GM12891 (cell line): Measurements from ENCODE around the gene BNC2.

Experiments
- POLR2A ChIP-seq: IDR thresholded peaks from 2 replicates; pipeline ENCODE4 v1.6.1; 2011; ENCODE audit warnings: low read depth, low read length, control low read depth
- POLR2AphosphoS5 ChIP-seq: IDR thresholded peaks from 2 replicates; pipeline ENCODE4 v1.6.1; 2011; ENCODE audit warnings: low read depth, low read length, control low read depth
- SPI1 ChIP-seq: IDR thresholded peaks from 2 replicates; pipeline ENCODE4 v1.6.1; 2011; ENCODE audit warnings: low read depth, low read length, control low read depth
- TAF1 ChIP-seq: IDR thresholded peaks from 2 replicates; pipeline ENCODE4 v1.6.1; 2011; ENCODE audit warnings: low read depth, low read length, control low read depth

DNA sequence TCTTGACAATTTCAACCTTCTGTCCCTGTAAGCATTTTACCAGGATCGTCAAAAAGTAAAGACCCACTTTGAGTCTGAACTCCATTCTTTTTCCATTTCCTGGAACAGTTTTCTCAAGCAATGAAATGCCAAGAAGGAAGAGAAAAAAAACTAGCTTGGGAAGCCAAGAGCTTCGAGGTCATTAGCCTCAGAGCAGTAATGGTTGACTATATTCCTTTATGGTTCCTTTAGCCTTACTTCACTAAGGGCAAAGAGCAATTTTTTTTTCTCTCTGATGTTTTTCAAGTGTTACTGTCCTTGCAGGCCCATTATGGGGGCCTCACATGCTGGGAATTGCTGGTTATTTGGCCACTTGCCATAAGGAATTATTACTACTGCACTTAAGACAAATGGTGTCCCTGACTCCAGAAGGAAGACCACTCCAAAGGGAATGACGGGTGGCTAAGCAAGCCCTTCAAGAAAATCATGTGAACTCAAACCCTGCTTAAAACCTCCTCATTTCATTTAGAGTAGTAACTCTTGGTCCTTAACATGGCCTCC is 37.1 kb downstream of the BNC2 start:
- TF ChIP-seq POLR2A (no peak), TAF1 (no peak), POLR2AphosphoS5 (no peak), SPI1 (no peak)
